SK-N-SH (cell line): ENCODE measurements around the gene EPB41L4B. TPM values are rescaled to one million over a fixed set of nuclear protein-coding genes. Genes with fewer than 3 reads are reported as not detected.

Source experiments
- CTCF ChIA-PET: fragments of 300-600, 350-600 bp; formaldehyde crosslinking; extraction: SDS; loops from one replicate; lab custom pipeline; 2021; lab: Yijun Ruan, JAX
- POLR2A ChIA-PET: fragments of 350-600 bp; sonication (Branson Sonifier 250); formaldehyde crosslinking; extraction: SDS; loops from one replicate; lab custom pipeline; 2020; ENCODE audit warnings: antibody characterized with exemption, inconsistent platforms; lab: Yijun Ruan, JAX
- DNase-seq: peaks from one replicate; pipeline ENCODE4 v3.0.0; 2012
- H2AFZ ChIP-seq: fragments of 200-600 bp; sonication (generic); 2 replicates; pipeline ENCODE4 v1.8.1; 2016; ENCODE audit warnings: antibody characterized with exemption, mild to moderate bottlenecking, low read depth
- H3F3A ChIP-seq: fragments of 200-600 bp; sonication (generic); replicated peaks from 2 replicates; pipeline ENCODE3; 2016; ENCODE audit warnings: antibody characterized with exemption, mild to moderate bottlenecking; ENCODE audit not compliant: insufficient read depth
- H3K27ac ChIP-seq, 2 experiments: fragments of 200-500 bp in 1 of 2; fragments of 200-600 bp in 1 of 2; sonication (Bioruptor generic) in 1 of 2; sonication (generic), shearing (Covaris generic) in 1 of 2; 2 replicates each; pipeline versions ENCODE4 v1.5.1 to v1.6.1; 2014 to 2016; ENCODE audit warnings: low read depth in 2 of 2, inconsistent platforms in 1 of 2, low read length in 1 of 2, mild to moderate bottlenecking in 1 of 2, mixed read lengths in 1 of 2
- H3K27me3 ChIP-seq: fragments of 200-600 bp; sonication (generic), shearing (Covaris generic); 2 replicates; pipeline ENCODE4 v1.6.1; 2016; ENCODE audit warnings: mixed run types; ENCODE audit not compliant: insufficient read depth
- H3K36me3 ChIP-seq, 2 experiments: fragments of 200-500 bp in 1 of 2; fragments of 200-600 bp in 1 of 2; sonication (Bioruptor generic) in 1 of 2; sonication (generic) in 1 of 2; replicated peaks in 1 of 2; 2 replicates each; pipeline versions ENCODE3 to v1.5.1; 2014 to 2016; ENCODE audit warnings: low read length in 1 of 2, mild to moderate bottlenecking in 1 of 2; ENCODE audit not compliant: insufficient read depth in 2 of 2, control insufficient read depth in 1 of 2
- H3K4me1 ChIP-seq, 2 experiments: fragments of 200-500 bp in 1 of 2; fragments of 200-600 bp in 1 of 2; sonication (Bioruptor generic) in 1 of 2; sonication (generic), shearing (Covaris generic) in 1 of 2; 2 replicates each; pipeline versions ENCODE4 v1.5.1 to v1.6.1; 2014 to 2016; ENCODE audit warnings: low read depth in 1 of 2, low read length in 1 of 2, mixed run types in 1 of 2; ENCODE audit not compliant: insufficient read depth in 2 of 2, control insufficient read depth in 1 of 2
- H3K4me2 ChIP-seq: fragments of 200-600 bp; sonication (generic), shearing (Covaris generic); 2 replicates; pipeline ENCODE4 v1.6.1; 2017; ENCODE audit warnings: mixed run types
- H3K4me3 ChIP-seq, 2 experiments: fragments of 200-500 bp in 1 of 2; fragments of 200-600 bp in 1 of 2; sonication (Bioruptor generic) in 1 of 2; sonication (generic), shearing (Covaris generic) in 1 of 2; 2 replicates each; pipeline versions ENCODE4 v1.5.1 to v1.8.1; 2014 to 2016; ENCODE audit warnings: low read depth in 2 of 2, inconsistent platforms in 1 of 2, low read length in 1 of 2, mild to moderate bottlenecking in 1 of 2, mixed read lengths in 1 of 2, moderate library complexity in 1 of 2
- H3K79me2 ChIP-seq: fragments of 200-600 bp; sonication (generic); 2 replicates; pipeline ENCODE4 v1.8.1; 2017; ENCODE audit warnings: mild to moderate bottlenecking; ENCODE audit not compliant: insufficient read depth
- H3K9ac ChIP-seq: fragments of 200-600 bp; sonication (generic); 2 replicates; pipeline ENCODE4 v1.6.1; 2017; ENCODE audit warnings: mixed run types
- H3K9me2 ChIP-seq: fragments of 200-600 bp; sonication (generic); 2 replicates; pipeline ENCODE4 v1.6.1; 2017; ENCODE audit warnings: mixed run types
- H3K9me3 ChIP-seq: fragments of 200-600 bp; sonication (generic); 2 replicates; pipeline ENCODE4 v1.6.1; 2017; ENCODE audit warnings: mixed run types, mild to moderate bottlenecking, moderate library complexity
- H4K20me1 ChIP-seq: fragments of 200-600 bp; sonication (generic); 2 replicates; pipeline ENCODE4 v1.6.1; 2017; ENCODE audit warnings: mild to moderate bottlenecking, mixed run types; ENCODE audit not compliant: insufficient read depth
- CHD2 ChIP-seq: fragments of 150-350 bp; IDR thresholded peaks from 2 replicates; pipeline ENCODE4 v1.6.1; 2018; ENCODE audit warnings: low read length; ENCODE audit not compliant: partially characterized antibody
- ELF1 ChIP-seq: IDR thresholded peaks from 2 replicates; pipeline ENCODE4 v1.4.0; 2012
- EP300 ChIP-seq, 2 experiments: IDR thresholded peaks; 2 replicates each; pipeline versions ENCODE4 v1.4.0 to v1.6.1; 2012; ENCODE audit warnings: borderline replicate concordance in 1 of 2, low read depth in 1 of 2, low read length in 1 of 2
- FOXJ3 ChIP-seq: sonication (generic); formaldehyde crosslinking; IDR thresholded peaks from 2 replicates; pipeline ENCODE4 v1.5.1; 2020; ENCODE audit warnings: mild to moderate bottlenecking, missing genetic modification reagents
- GABPA ChIP-seq: IDR thresholded peaks from 2 replicates; pipeline ENCODE4 v1.4.0; 2012; ENCODE audit warnings: low read depth, mild to moderate bottlenecking
- IRF3 ChIP-seq: fragments of 150-350 bp; IDR thresholded peaks from 2 replicates; pipeline ENCODE4 v1.6.1; 2016; ENCODE audit warnings: mild to moderate bottlenecking, low read depth, low read length
- MEF2A ChIP-seq: IDR thresholded peaks from 2 replicates; pipeline ENCODE4 v1.4.0; 2012; ENCODE audit warnings: low read depth, borderline replicate concordance
- NFIC ChIP-seq: IDR thresholded peaks from 2 replicates; pipeline ENCODE4 v1.4.0; 2012; ENCODE audit warnings: borderline replicate concordance
- NRF1 ChIP-seq: IDR thresholded peaks from 2 replicates; pipeline ENCODE4 v1.6.1; 2012; ENCODE audit warnings: low read depth, mild to moderate bottlenecking, low read length
- REST ChIP-seq: IDR thresholded peaks from 2 replicates; pipeline ENCODE4 v1.6.1; 2012; ENCODE audit warnings: mild to moderate bottlenecking, low read depth, low read length, moderate library complexity
- RXRA ChIP-seq: IDR thresholded peaks from 2 replicates; pipeline ENCODE4 v1.4.0; 2012; ENCODE audit warnings: low read depth, mild to moderate bottlenecking, borderline replicate concordance
- SIN3A ChIP-seq: IDR thresholded peaks from 2 replicates; pipeline ENCODE4 v1.6.1; 2012; ENCODE audit warnings: low read depth, mild to moderate bottlenecking, low read length, moderate library complexity, borderline replicate concordance
- SMC3 ChIP-seq: IDR thresholded peaks from 2 replicates; pipeline ENCODE4 v1.6.1; 2012; ENCODE audit warnings: low read depth, low read length, improper control_type of control experiment
- TCF12 ChIP-seq: IDR thresholded peaks from 2 replicates; pipeline ENCODE4 v1.4.0; 2012
- USF1 ChIP-seq: IDR thresholded peaks from 2 replicates; pipeline ENCODE4 v1.4.0; 2012; ENCODE audit warnings: low read depth, borderline replicate concordance
- USF2 ChIP-seq: fragments of 150-350 bp; IDR thresholded peaks from 2 replicates; pipeline ENCODE4 v1.6.1; 2017; ENCODE audit warnings: antibody characterized with exemption, low read length, low read depth, borderline replicate concordance
- YY1 ChIP-seq: IDR thresholded peaks from 2 replicates; pipeline ENCODE4 v1.4.0; 2012; ENCODE audit warnings: low read depth, mild to moderate bottlenecking
- WGBS: methylation state at CpG from one replicate; pipeline ENCODE4 v1.1.6; 2017; ENCODE audit warnings: low lambda C conversion rate; 5-methylcytosine and 5-hydroxymethylcytosine counted together
- polyA plus RNA-seq, 3 experiments: library from polyadenylated mRNA; depleted of rRNA; stranded (reverse); fragments of >200 nt; gene quantifications; 2 replicates each; pipeline ENCODE4 v1.2.3, GENCODE V29; 2012

EPB41L4B gene
- polyA plus RNA-seq, 1 of the 3 experiments (the other 2 are of a cell fraction), result 0.59 TPM

GRCh38 chr9:109253241-109253636, 67.6 kb downstream of the EPB41L4B start:
- TF ChIP-seq SMC3 (no peak), GABPA (no peak)
- ChIA-PET POLR2A (no interaction called here), CTCF (interaction anchor here (0.7 to 3.6 kb wide), 3 partner anchors 9 to 267 kb away, joined by 3 to 12 read pairs (median 3); no protein-coding TSS in a partner anchor)
- Histone ChIP-seq H3K27ac (no peak overlapping the region), H3K9me2 (no peaks in the 10 kb centered on the region), H3F3A (no peaks in the 10 kb centered on the region), H3K9ac (no peak overlapping the region), H4K20me1 (no peaks in the 10 kb centered on the region), H3K4me3 (no peak overlapping the region), H3K79me2 (no peaks in the 10 kb centered on the region), H3K9me3 (no peaks in the 10 kb centered on the region), H2AFZ (no peak overlapping the region), H3K4me2 (no peak overlapping the region), H3K36me3 (no peaks in the 10 kb centered on the region), H3K27me3 (no peaks in the 10 kb centered on the region), H3K4me1 (peaks cover 0 to 1% of the 10 kb centered on the region in 2 experiments; a peak in 2 of 4 replicates)
- 86% methylated on average over 11 of the region's 11 CpGs for WGBS
- no peak for DNase-seq

GRCh38 chr9:109252291-109252690, 68.6 kb downstream of the EPB41L4B start:
- POLR2A ChIA-PET, result no interaction called here
- no peak overlapping the region for H3K27ac ChIP-seq
- no peaks in the 10 kb centered on the region for H3K79me2 ChIP-seq
- no peak overlapping the region for H2AFZ ChIP-seq
- no peaks in the 10 kb centered on the region for H3K27me3 ChIP-seq
- no peaks in the 10 kb centered on the region for H4K20me1 ChIP-seq
- TF ChIP-seq SMC3 (no peak), FOXJ3 (CRISPR knock-in tag) (no peak), RXRA (no peak), REST (no peak), CHD2 (no peak), USF2 (no peak), TCF12 (no peak), SIN3A (no peak), NRF1 (no peak), IRF3 (no peak), EP300 (IDR thresholded peaks at IDR 0.05; ENCODE audit: borderline replicate concordance in 1 of 2, low read depth in 1 of 2, low read length in 1 of 2) (no peak), NFIC (no peak), YY1 (no peak), USF1 (no peak), MEF2A (no peak), ELF1 (no peak)
- TF ChIP-seq, all 33 proteins: peak for 0
- 85% methylated on average over 7 of the region's 7 CpGs for WGBS
- Histone ChIP-seq H3K36me3 (no peaks in the 10 kb centered on the region), H3K4me1 (peaks cover 0 to 6% of the 10 kb centered on the region in 2 experiments; a peak in 2 of 4 replicates), H3K9me3 (no peaks in the 10 kb centered on the region), H3K9me2 (no peaks in the 10 kb centered on the region), H3K9ac (no peak overlapping the region), H3K4me2 (no peak overlapping the region), H3K4me3 (no peak overlapping the region), H3F3A (no peaks in the 10 kb centered on the region)
- no peak for DNase-seq
- CTCF ChIA-PET, result interaction anchor here (0.8 to 5.9 kb wide), 3 partner anchors 13 to 298 kb away, joined by 3 to 30 read pairs (median 4); no protein-coding TSS in a partner anchor
